Suprapubic skin (tissue), 4 donors: Measurements from ENCODE around the gene DAO. TPM values are rescaled to one million over a fixed set of nuclear protein-coding genes. Genes with fewer than 3 reads are reported as not detected.

Source experiments
- DNase-seq, 2 donors: peaks; one replicate each; pipeline ENCODE4 v3.0.0-alpha.2; 2019; ENCODE audit warnings: low spot score in 2 of 2
- H3K27ac ChIP-seq: fragments of 200-600 bp; sonication (generic); one replicate; pipeline ENCODE4 v1.5.1; 2019
- H3K27me3 ChIP-seq: fragments of 200-600 bp; sonication (generic); one replicate; pipeline ENCODE4 v1.5.1; 2019
- H3K36me3 ChIP-seq: fragments of 200-600 bp; sonication (generic); one replicate; pipeline ENCODE4 v1.5.1; 2019
- H3K4me1 ChIP-seq: fragments of 200-600 bp; sonication (generic); one replicate; pipeline ENCODE4 v1.5.1; 2019
- H3K4me3 ChIP-seq: fragments of 200-600 bp; sonication (generic); one replicate; pipeline ENCODE4 v1.5.1; 2019; ENCODE audit warnings: mild to moderate bottlenecking
- H3K9me3 ChIP-seq: fragments of 200-600 bp; sonication (generic); one replicate; pipeline ENCODE4 v1.5.1; 2019
- EP300 ChIP-seq: sonication (generic); formaldehyde crosslinking; IDR thresholded peaks from one replicate; pipeline ENCODE4 v1.6.1; 2017; ENCODE audit warnings: antibody characterized with exemption
- POLR2A ChIP-seq, 2 donors: fragments of 450-650 bp; IDR thresholded peaks; one replicate each; pipeline ENCODE4 v1.6.1; 2017; ENCODE audit warnings: antibody characterized with exemption in 2 of 2, mild to moderate bottlenecking in 2 of 2, moderate library complexity in 2 of 2
- POLR2AphosphoS5 ChIP-seq, 3 donors: sonication (generic); formaldehyde crosslinking; IDR thresholded peaks; one replicate each; pipeline ENCODE4 v1.6.1; 2017; ENCODE audit warnings: antibody characterized with exemption in 3 of 3
- WGBS: methylation state at CpG from one replicate; pipeline ENCODE4 v1.1.5; 2018; 5-methylcytosine and 5-hydroxymethylcytosine counted together
- total RNA-seq, 4 donors: library from RNA; depleted of rRNA; stranded (reverse); fragments of >200 nt; gene quantifications; one replicate each; pipeline ENCODE4 v1.1.0, GENCODE V29; 2016
- TF ChIP-seq, protein P1 (sequence below), 2 donors: fragments of 200-600 bp in 1 of 2; fragments of 450-650 bp in 1 of 2; sonication (generic) in 1 of 2; IDR thresholded peaks; one replicate each; pipeline ENCODE4 v1.5.1; 2016 to 2019; ENCODE audit warnings: antibody characterized with exemption in 2 of 2, mild to moderate bottlenecking in 1 of 2, moderate library complexity in 1 of 2

DAO gene
- total RNA-seq, 4 donors from 2014 or later, result not detected

DNA sequence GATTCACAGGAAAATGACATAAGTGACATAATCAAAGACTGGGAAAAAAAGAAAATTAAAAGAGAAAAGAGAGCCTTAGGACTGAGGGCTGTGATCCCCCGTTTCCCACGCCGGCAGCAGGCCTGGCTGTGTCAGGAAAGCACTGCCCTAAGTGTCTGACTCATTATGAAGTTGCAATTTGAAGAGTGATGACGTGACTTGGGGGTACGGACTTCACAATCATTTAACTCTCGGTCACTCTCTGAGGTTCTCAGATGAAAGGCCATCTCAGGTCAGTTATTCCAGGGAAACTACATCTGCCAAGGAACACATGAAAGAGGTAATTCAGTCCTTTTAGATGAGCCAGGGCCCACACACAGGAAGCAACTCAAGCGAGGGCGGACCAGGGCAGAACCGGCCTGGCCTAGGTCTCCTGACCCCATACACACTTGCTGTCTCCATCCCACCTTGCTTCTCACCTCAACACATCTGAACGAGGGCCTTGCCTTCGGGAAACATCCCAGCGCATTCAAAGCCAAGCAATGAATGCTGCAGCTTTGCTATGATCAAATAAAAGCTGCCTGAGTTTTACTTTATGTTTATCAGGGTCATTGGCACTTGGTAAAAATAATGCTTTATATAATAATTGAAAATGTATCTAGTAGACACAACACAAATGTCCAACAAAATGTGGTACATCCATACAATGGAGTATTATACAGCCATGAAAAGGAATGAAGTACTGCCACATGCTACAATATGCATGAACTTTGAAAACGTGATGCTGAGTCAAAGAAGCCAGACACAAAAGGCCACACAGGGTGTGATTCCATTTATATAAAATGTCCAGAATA lies 25.2 kb upstream of the DAO start:
- Histone ChIP-seq H3K27ac (peak overlapping the region; percentile 79), H3K4me1 (peaks cover 54% of the 10 kb centered on the region), H3K4me3 (no peak overlapping the region), H3K27me3 (no peaks in the 10 kb centered on the region), H3K36me3 (no peaks in the 10 kb centered on the region), H3K9me3 (no peaks in the 10 kb centered on the region)
- DNase-seq, result peak in 1 of 2 donors; percentile 79
- 67% methylated on average over 13 of the region's 13 CpGs for WGBS
- TF ChIP-seq POLR2AphosphoS5 (IDR thresholded peaks at IDR 0.05), result peak in 2 of 3 donors; percentile 10 to 50
- TF ChIP-seq EP300, result no peak
- TF ChIP-seq, protein P1, sequence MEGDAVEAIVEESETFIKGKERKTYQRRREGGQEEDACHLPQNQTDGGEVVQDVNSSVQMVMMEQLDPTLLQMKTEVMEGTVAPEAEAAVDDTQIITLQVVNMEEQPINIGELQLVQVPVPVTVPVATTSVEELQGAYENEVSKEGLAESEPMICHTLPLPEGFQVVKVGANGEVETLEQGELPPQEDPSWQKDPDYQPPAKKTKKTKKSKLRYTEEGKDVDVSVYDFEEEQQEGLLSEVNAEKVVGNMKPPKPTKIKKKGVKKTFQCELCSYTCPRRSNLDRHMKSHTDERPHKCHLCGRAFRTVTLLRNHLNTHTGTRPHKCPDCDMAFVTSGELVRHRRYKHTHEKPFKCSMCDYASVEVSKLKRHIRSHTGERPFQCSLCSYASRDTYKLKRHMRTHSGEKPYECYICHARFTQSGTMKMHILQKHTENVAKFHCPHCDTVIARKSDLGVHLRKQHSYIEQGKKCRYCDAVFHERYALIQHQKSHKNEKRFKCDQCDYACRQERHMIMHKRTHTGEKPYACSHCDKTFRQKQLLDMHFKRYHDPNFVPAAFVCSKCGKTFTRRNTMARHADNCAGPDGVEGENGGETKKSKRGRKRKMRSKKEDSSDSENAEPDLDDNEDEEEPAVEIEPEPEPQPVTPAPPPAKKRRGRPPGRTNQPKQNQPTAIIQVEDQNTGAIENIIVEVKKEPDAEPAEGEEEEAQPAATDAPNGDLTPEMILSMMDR (IDR thresholded peaks at IDR 0.05), result no peak

DNA sequence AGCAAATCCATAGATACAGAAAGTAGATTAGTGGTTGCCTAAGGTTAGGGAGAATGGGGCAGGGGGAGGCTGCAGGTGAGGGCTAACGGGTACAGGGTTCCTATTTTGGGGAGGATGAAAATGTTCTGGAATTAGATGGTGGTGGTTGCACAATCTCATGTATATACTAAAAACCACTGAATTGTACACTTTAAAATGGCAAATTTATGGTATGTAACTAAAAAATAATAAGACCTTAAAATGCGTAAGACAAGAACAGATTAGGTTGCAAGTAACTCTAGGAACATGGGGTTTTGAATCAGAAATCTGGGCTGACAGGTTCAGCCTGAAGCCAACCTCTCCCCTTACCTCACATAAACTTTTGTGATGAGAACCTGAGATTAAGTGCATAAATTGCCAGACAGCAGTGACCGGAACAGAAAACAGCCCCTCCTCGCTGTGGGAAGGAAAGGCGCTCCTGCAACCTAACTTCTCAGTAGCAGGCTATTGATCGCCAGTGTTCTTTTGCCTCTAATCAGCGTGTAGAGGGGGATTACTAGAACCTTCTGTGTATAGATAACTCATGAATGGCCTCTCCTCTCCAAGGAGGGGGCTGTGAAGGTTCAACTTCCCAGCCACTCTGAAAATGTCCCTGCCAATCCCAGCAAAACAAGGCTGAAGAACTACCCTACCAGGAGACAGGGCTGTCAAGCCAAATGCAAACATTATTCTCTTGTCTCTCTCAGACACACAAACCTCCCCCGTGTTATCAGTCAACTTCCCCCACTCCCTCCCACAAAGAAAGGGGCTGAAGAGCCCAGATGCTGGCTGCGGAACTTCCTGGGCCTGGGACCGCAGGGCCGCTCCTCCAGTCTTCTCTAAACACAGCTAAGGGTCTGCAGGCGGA lies 24.4 kb upstream of the DAO start:
- DNase-seq, result no peak
- TF ChIP-seq POLR2AphosphoS5 (IDR thresholded peaks at IDR 0.05), result no peak
- TF ChIP-seq, protein P1 (IDR thresholded peaks at IDR 0.05), result no peak
- no peak for TF ChIP-seq EP300
- no peak for TF ChIP-seq POLR2A (IDR thresholded peaks at IDR 0.05)
- no peaks in the 10 kb centered on the region for H3K36me3 ChIP-seq
- WGBS, result 83% methylated on average over 11 of the region's 12 CpGs
- peak overlapping the region; percentile 86 for H3K27ac ChIP-seq
- H3K4me3 ChIP-seq, result peak overlapping the region; percentile 63
- peaks cover 54% of the 10 kb centered on the region for H3K4me1 ChIP-seq
- no peaks in the 10 kb centered on the region for H3K27me3 ChIP-seq
- no peaks in the 10 kb centered on the region for H3K9me3 ChIP-seq

DNA sequence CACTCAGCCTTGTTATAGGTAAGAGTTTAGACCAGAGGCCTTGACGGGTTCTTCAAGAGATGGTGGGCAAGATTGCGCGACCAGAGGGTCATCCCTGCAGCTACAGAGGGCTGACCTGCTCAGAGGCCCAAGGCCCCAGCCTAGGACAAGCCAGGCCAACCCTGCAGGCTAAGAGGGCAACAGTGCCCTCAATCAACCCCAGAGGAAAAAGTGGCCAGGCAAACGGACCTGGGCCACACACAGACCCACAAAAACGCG lies 23.8 kb upstream of the DAO start:
- DNase-seq, result no peak
- peak overlapping the region; percentile 86 for H3K27ac ChIP-seq
- H3K36me3 ChIP-seq, result no peaks in the 10 kb centered on the region
- H3K4me1 ChIP-seq, result peaks cover 51% of the 10 kb centered on the region
- 40% methylated on average over 1 of the region's 6 CpGs for WGBS
- no peaks in the 10 kb centered on the region for H3K9me3 ChIP-seq
- H3K27me3 ChIP-seq, result no peaks in the 10 kb centered on the region
- TF ChIP-seq POLR2AphosphoS5 (IDR thresholded peaks at IDR 0.05), result no peak
- TF ChIP-seq POLR2A (IDR thresholded peaks at IDR 0.05), result no peak
- no peak for TF ChIP-seq EP300
- TF ChIP-seq, protein P1 (IDR thresholded peaks at IDR 0.05), result no peak
- peak overlapping the region; percentile 63 for H3K4me3 ChIP-seq

DNA sequence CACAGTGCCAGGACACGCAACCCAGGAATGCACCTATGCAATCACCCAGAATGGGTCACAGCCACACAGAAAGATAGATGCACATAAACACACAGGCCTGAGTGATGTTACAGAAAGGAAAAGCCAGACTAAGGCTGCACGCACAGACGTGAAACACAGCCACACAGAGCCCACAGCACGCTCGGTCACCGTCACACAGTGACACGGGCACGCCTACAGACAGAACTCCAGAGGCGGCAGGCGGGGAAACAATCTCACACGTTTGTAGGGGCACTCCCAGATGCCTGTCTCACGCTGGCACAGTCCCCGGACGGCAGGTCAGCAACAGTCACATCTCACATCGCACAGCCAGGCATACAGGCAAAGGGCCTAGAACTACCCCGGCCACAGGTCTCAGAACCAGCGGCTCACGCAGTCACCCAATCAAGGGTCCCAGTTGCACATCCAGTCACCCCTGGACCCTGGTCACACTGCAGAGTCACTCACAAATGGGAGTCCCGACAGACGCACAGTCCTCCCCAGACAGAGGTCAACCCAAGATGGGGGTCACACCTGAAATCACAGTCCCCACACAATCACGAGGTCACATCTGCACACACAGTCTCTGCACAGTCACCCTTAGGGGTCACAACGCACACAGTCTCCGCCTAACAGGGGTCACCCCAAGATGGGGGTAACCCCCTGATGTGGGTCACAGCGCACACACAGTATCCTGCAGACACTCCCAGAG lies 23.3 kb upstream of the DAO start:
- H3K4me3 ChIP-seq, result peak overlapping the region; percentile 63
- no peaks in the 10 kb centered on the region for H3K9me3 ChIP-seq
- H3K4me1 ChIP-seq, result peaks cover 51% of the 10 kb centered on the region
- H3K27me3 ChIP-seq, result no peaks in the 10 kb centered on the region
- TF ChIP-seq POLR2A (IDR thresholded peaks at IDR 0.05) (peak in 1 of 2 donors; percentile 45), POLR2AphosphoS5 (IDR thresholded peaks at IDR 0.05) (no peak)
- DNase-seq, result peak; percentile 84 to 86
- peak overlapping the region; percentile 86 for H3K27ac ChIP-seq
- WGBS, result 3% methylated on average over 15 of the region's 24 CpGs
- no peaks in the 10 kb centered on the region for H3K36me3 ChIP-seq

DNA sequence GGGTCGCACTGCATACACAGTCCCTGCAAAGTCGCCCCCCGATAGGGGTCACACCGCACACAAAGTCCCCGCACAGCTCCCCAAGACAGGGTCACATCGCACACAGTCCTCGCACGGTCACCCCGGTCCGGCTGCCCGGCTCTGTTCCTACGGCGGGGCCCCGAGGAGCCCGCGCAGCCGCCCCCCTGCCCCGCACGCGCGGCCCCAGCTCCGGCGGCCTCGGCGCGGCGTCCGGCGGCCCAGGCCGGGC lies 22.8 kb upstream of the DAO start:
- WGBS, result 1% methylated on average over 24 of the region's 30 CpGs
- H3K9me3 ChIP-seq, result no peaks in the 10 kb centered on the region
- TF ChIP-seq POLR2AphosphoS5 (IDR thresholded peaks at IDR 0.05), result no peak
- no peak for TF ChIP-seq POLR2A (IDR thresholded peaks at IDR 0.05)
- TF ChIP-seq EP300, result no peak
- TF ChIP-seq, protein P1 (IDR thresholded peaks at IDR 0.05), result no peak
- peaks cover 51% of the 10 kb centered on the region for H3K4me1 ChIP-seq
- H3K36me3 ChIP-seq, result no peaks in the 10 kb centered on the region
- H3K27ac ChIP-seq, result peak overlapping the region; percentile 86
- peak overlapping the region; percentile 63 for H3K4me3 ChIP-seq
- no peak for DNase-seq
- no peaks in the 10 kb centered on the region for H3K27me3 ChIP-seq
